ENCODE measurements around the gene DUSP22. TPM values are rescaled to one million over a fixed set of nuclear protein-coding genes. Genes with fewer than 3 reads are reported as not detected.

The DUSP22 gene
- total and polyA plus RNA-seq, 2 of the 8 experiments (the other 6 are each of a cell fraction or from before 2014, with no cell fraction given) = 15.5 to 32.4 TPM

- TF ChIP-seq EGR1 (IDR thresholded peaks at IDR 0.05; ENCODE audit: borderline replicate concordance, low read depth, low read length) = no peak
These were observed 32.3 kb upstream of the DUSP22 start (continued) for GRCh38 chr6:259901-260508.
